Measurements from ENCODE around the gene FRAS1.

DNA sequence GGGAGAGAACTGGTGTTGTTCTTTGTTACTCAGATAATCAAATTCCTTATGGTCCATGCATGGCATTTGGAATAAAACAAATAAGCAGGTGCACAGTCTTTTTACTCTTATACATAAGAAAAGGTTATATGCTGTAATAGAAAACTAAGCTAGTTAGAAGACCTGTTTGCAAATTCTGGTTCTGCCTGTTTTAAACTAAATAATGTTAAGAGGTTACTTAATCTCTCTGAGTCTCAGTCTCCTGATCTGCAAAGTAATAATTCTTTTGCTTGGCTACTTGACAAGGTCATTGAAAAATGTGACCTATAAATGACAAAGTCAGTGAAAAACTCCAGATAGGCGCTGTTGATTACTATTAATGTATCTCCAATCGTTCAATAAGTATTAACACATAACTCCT lies 451.9 kb downstream of the FRAS1 start:
- no peak for TF ChIP-seq CTCF (IDR thresholded peaks at IDR 0.05; ENCODE audit: insufficient read depth, low read depth, low read length)
- TF ChIP-seq EZH2 (IDR thresholded peaks at IDR 0.05; ENCODE audit: insufficient read depth, low read length): no peak
